AG08396 (cell line): Measurements from ENCODE around the gene WFDC9.
"Not testable (repeated sequence)": the region's sequence is repeated elsewhere in the genome, so short reads cannot be mapped to it uniquely, and the experiment has no call there.

Source experiments
- DNase-seq: peaks from one replicate; pipeline ENCODE4 v3.0.0; 2012; ENCODE audit warnings: low spot score, mixed read lengths

Gene WFDC9

DNA sequence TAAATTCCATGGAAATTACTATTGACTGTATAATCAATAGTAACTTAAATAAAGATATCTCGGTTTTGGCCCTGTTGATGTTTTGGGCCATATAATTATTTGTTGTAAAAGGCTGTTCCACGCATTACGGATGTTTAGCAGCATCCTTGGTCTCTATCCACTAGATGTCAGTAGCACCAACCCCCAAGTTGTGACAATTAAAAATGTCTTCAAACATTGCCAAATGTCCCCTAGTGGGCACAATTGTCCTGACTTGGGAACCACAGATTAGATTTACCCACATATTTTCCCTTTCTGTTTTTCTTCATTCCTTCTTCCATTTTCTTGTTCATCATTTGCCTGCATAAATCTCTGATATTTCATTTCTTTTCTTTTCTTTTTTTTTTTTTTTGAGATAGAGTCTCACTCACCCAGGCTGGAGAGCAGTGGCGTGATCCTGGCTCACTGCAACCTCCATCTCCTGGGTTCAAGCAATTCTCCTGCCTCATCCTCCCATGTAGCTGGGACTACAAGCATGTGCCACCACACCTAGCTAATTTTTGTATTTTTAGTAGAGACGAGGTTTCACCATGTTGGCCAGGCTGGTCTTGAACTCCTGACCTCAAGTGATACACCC, 38.4 kb downstream of the WFDC9 start:
- DNase-seq, result no peak

GRCh38 chr20:45589725-45590124, 41.4 kb downstream of the WFDC9 start:
- DNase-seq, result no peak

DNA sequence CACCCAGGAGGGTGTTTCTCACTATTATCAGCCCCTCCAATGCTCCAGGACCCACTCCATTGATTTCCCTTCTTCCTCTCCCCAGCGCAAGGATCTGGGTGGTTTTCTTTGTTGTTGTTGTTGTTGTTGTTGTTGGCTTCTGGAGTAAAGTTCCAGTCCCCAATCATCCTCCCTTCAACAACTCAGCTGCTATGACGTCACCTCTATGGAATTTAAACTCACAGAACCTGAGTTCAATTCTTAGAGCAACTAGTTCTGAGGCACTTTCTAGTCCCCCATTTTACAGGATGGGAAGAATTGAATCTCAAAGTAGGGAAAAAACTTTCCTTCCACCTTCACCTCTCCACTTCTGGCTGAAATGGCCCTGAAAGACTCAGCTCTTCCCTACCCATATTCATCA, 42.3 kb downstream of the WFDC9 start:
- no peak for DNase-seq

DNA sequence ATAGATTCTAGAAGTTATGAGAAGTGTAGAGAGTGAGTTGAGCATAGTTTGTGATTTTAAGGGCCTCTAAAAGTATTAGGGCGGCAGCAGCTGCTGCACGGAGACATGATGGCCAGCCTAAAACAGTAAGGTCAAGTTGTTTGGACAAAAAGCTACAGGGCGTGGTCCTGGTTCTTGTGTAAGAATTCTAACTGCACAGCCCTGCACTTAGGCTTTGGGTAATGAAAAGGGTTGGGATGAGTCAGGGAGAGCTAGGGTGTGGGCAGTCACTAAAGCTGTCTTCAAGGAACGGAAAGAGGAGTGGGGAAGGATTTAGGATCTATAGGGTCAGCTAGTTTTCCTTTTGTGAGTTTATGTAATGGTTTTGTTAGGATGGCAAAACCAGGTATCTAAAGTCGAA, 45.1 kb downstream of the WFDC9 start:
- not testable (repeated sequence) for DNase-seq

GRCh38 chr20:45584294-45584693, 46.8 kb downstream of the WFDC9 start:
- not testable (repeated sequence) for DNase-seq

GRCh38 chr20:45583502-45583901, 47.6 kb downstream of the WFDC9 start:
- DNase-seq, result no peak

DNA sequence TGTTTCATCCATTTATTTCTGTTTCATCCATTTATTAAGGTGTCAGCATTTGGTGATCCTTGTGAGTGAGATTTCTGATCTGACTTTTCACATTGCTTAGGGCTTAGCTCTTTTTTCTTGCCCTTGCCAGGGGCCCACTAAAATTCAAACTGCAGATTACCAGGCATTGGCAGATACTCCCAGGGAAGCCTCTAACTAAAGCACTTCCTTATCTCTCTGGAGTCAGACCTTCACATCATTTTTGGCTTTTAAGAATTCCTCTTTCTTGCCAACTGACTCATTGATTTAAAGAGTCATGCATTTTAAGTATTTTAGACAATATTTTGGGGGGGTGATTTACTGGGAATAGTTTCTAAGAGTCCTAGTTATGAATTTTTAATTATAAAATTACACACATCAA, 49.4 kb downstream of the WFDC9 start:
- DNase-seq, result no peak

DNA sequence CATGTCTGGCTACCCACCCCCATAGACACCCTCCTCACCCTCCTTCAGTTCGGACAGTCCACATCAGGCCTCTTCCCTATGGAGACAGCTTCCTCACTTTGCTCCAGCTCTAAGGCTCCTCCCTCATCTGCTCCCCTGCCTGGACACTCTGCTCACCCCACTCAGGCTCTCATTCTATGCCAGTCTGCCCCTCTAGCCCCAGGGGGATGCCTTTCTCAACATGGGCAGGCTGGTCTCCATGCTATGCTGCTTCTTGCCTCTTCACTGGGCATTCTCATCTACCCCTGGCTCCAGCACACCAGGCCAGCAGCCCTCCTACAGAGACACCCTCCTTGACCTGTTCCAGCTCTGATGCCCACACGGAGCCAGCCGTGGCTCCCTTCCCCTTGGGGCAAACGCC, 51.9 kb downstream of the WFDC9 start, which contains the start of gene WFDC8:
Gene WFDC8 (minus strand): TSS at position 101 of the 400 bp plus-strand sequence. CDS start 37 bp downstream, at position 64.
- DNase-seq, result no peak

GRCh38 chr20:45578231-45578630, 52.9 kb downstream of the WFDC9 start:
- no peak for DNase-seq

GRCh38 chr20:45576995-45577394, 54.1 kb downstream of the WFDC9 start:
- DNase-seq, result no peak

DNA sequence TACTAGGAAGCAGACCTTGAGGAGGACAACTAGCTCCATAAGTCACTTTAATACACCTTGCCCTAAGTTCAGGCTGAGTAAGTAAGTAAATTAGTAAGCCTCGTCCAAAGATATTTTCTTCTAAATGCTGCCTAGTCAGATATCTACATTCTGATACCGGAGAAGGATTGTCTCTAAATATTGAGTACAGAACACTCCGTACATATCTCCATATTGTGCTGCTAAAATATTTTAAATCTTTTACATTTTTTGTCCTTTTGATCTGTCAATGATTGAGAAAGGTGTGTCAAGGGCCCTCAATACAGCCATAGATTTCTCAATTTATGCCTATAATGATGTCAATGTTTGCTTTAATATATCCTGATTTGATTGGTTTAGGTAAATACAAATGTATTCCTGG, 55.2 kb downstream of the WFDC9 start:
- DNase-seq, result no peak

DNA sequence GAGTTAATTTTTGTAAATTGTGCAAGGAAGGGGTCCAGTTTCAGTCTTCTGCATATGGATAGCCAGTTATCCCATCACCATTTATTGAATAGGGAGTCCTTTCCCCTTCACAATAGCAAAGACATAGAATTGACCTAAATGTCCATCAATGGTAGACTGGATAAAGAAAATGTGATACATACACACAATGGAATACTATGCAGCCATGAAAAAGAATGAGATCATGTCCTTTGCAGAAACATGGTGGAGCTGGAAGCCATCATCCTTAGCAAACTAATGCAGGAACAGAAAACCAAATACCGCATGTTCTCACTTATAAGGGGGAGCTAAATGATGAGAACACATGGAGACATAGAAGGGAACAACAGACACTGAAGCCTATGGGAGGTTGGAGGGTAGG, 61.4 kb downstream of the WFDC9 start:
- not testable (repeated sequence) for DNase-seq

- no peak for DNase-seq
Observed at GRCh38 chr20:45564760-45565276, 66.3 kb downstream of the WFDC9 start.
